Smooth muscle cell of the brain vasculature (primary cell): Measurements from ENCODE around the gene STRA6.

ENCODE experiments used
- DNase-seq: peaks from one replicate; pipeline ENCODE4 v3.0.0-alpha.2; 2012; ENCODE audit warnings: low read depth, low spot score

The STRA6 gene

GRCh38 chr15:74226761-74227540 lies 24.4 kb upstream of the STRA6 start:
- no peak for DNase-seq

- no peak for DNase-seq
These were observed 23.3 kb upstream of the STRA6 start for GRCh38 chr15:74225928-74226327.

GRCh38 chr15:74222240-74223119 lies 19.9 kb upstream of the STRA6 start:
- no peak for DNase-seq

GRCh38 chr15:74221399-74222239 lies 19.0 kb upstream of the STRA6 start:
- no peak for DNase-seq

- DNase-seq: no peak
These were observed 18.1 kb upstream of the STRA6 start for GRCh38 chr15:74220475-74221248.

- no peak for DNase-seq
These were observed 15.6 kb upstream of the STRA6 start for GRCh38 chr15:74217907-74218885.

GRCh38 chr15:74216949-74217348 lies 14.4 kb upstream of the STRA6 start:
- no peak for DNase-seq

GRCh38 chr15:74215958-74216357 lies 13.4 kb upstream of the STRA6 start:
- no peak for DNase-seq

GRCh38 chr15:74214324-74215021 lies 11.9 kb upstream of the STRA6 start:
- DNase-seq: no peak

GRCh38 chr15:74213858-74214284 lies 11.3 kb upstream of the STRA6 start:
- no peak for DNase-seq

GRCh38 chr15:74212494-74212893 lies 9.9 kb upstream of the STRA6 start:
- no peak for DNase-seq

- no peak for DNase-seq
These were observed 9.1 kb upstream of the STRA6 start for GRCh38 chr15:74211656-74212055.

GRCh38 chr15:74210729-74211128 lies 8.1 kb upstream of the STRA6 start:
- no peak for DNase-seq

- no peak for DNase-seq
These were observed 7.5 kb upstream of the STRA6 start for GRCh38 chr15:74209997-74210671.

- DNase-seq: no peak
These were observed 7.0 kb upstream of the STRA6 start for GRCh38 chr15:74209560-74209958.

- no peak for DNase-seq
These were observed 6.4 kb upstream of the STRA6 start for GRCh38 chr15:74208901-74209559.

- DNase-seq: no peak
These were observed 5.9 kb upstream of the STRA6 start for GRCh38 chr15:74208496-74208895.
